ENCODE data around the gene OGDH.

OGDH gene

GRCh38 chr7:44618753-44619152, 12.3 kb downstream of the OGDH start:
- no peak for DNase-seq (ENCODE audit: low read depth)

GRCh38 chr7:44621034-44621749, 14.8 kb downstream of the OGDH start:
- DNase-seq (ENCODE audit: low read depth): no peak

- no peak for DNase-seq (ENCODE audit: low read depth)
Measured at GRCh38 chr7:44621750-44622103, 15.3 kb downstream of the OGDH start.

- no peak for DNase-seq (ENCODE audit: low read depth)
Measured at GRCh38 chr7:44622342-44623151, 16.1 kb downstream of the OGDH start.

GRCh38 chr7:44624318-44624717, 17.9 kb downstream of the OGDH start:
- no peak for DNase-seq (ENCODE audit: low read depth)

- no peak for DNase-seq (ENCODE audit: low read depth)
Measured at GRCh38 chr7:44625526-44626471, 19.4 kb downstream of the OGDH start.

- no peak for DNase-seq (ENCODE audit: low read depth)
Measured at GRCh38 chr7:44626620-44627019, 20.2 kb downstream of the OGDH start.

- DNase-seq (ENCODE audit: low read depth): no peak
Measured at GRCh38 chr7:44629829-44630522, 23.5 kb downstream of the OGDH start.

- no peak for DNase-seq (ENCODE audit: low read depth)
Measured at GRCh38 chr7:44630792-44631457, 24.5 kb downstream of the OGDH start.

- no peak for DNase-seq (ENCODE audit: low read depth)
Measured at GRCh38 chr7:44631458-44632115, 25.2 kb downstream of the OGDH start.

GRCh38 chr7:44632196-44632595, 25.8 kb downstream of the OGDH start:
- DNase-seq (ENCODE audit: low read depth): no peak

GRCh38 chr7:44633254-44634186, 27.1 kb downstream of the OGDH start:
- no peak for DNase-seq (ENCODE audit: low read depth)

- no peak for DNase-seq (ENCODE audit: low read depth)
Measured at GRCh38 chr7:44634187-44634838, 27.9 kb downstream of the OGDH start.

- DNase-seq (ENCODE audit: low read depth): no peak
Measured at GRCh38 chr7:44634839-44635591, 28.6 kb downstream of the OGDH start.

- DNase-seq (ENCODE audit: low read depth): no peak
Measured at GRCh38 chr7:44636041-44636584, 29.7 kb downstream of the OGDH start.

- no peak for DNase-seq (ENCODE audit: low read depth)
Measured at GRCh38 chr7:44636926-44637325, 30.5 kb downstream of the OGDH start.

GRCh38 chr7:44637788-44638594, 31.6 kb downstream of the OGDH start:
- DNase-seq (ENCODE audit: low read depth): peak; percentile 53

Measured in stimulated activated CD8-positive, alpha-beta memory T cell treated with anti-CD3 and anti-CD28 coated beads, Interleukin-15, amount 100 ng/mL, for 1 hour (primary cell).